ENCODE data around the gene SLC26A1.

Gene SLC26A1

GRCh38 chr4:1035510-1035909, 42.3 kb upstream of the SLC26A1 start:
- Histone ChIP-seq H3K27ac (ENCODE audit: low read depth, low read length) (no peak overlapping the region), H3K9me3 (ENCODE audit: insufficient read depth, low read depth, low read length) (no peaks in the 10 kb centered on the region), H3K4me1 (ENCODE audit: insufficient read depth, low read length) (peaks cover 4% of the 10 kb centered on the region), H3K36me3 (ENCODE audit: insufficient read depth, low read length) (no peaks in the 10 kb centered on the region), H3K4me3 (ENCODE audit: low read length) (no peak overlapping the region), H3K27me3 (ENCODE audit: insufficient read depth, low read length) (no peaks in the 10 kb centered on the region; the same call in 1 of the 2 replicates), H3K9ac (ENCODE audit: low read depth, low read length) (no peak overlapping the region)
- 95% methylated on average over 26 of the region's 26 CpGs for WGBS

GRCh38 chr4:1033840-1034551, 40.8 kb upstream of the SLC26A1 start:
- no peaks in the 10 kb centered on the region; the same call in 1 of the 2 replicates for H3K4me1 ChIP-seq (ENCODE audit: insufficient read depth, low read length)
- H3K9me3 ChIP-seq (ENCODE audit: insufficient read depth, low read depth, low read length), result no peaks in the 10 kb centered on the region
- H3K27ac ChIP-seq (ENCODE audit: low read depth, low read length), result no peak overlapping the region
- no peak overlapping the region for H3K4me3 ChIP-seq (ENCODE audit: low read length)
- no peaks in the 10 kb centered on the region for H3K36me3 ChIP-seq (ENCODE audit: insufficient read depth, low read length)
- WGBS, result 89% methylated on average over 35 of the region's 35 CpGs
- no peak overlapping the region for H3K9ac ChIP-seq (ENCODE audit: low read depth, low read length)
- H3K27me3 ChIP-seq (ENCODE audit: insufficient read depth, low read length), result no peaks in the 10 kb centered on the region; the same call in 1 of the 2 replicates

- Histone ChIP-seq H3K27ac (ENCODE audit: low read depth, low read length) (no peak overlapping the region), H3K36me3 (ENCODE audit: insufficient read depth, low read length) (no peaks in the 10 kb centered on the region), H3K4me1 (ENCODE audit: insufficient read depth, low read length) (no peaks in the 10 kb centered on the region; the same call in 1 of the 2 replicates), H3K9me3 (ENCODE audit: insufficient read depth, low read depth, low read length) (no peaks in the 10 kb centered on the region), H3K4me3 (ENCODE audit: low read length) (no peak overlapping the region), H3K27me3 (ENCODE audit: insufficient read depth, low read length) (no peaks in the 10 kb centered on the region), H3K9ac (ENCODE audit: low read depth, low read length) (no peak overlapping the region)
- 94% methylated on average over 10 of the region's 10 CpGs for WGBS
These were observed 39.7 kb upstream of the SLC26A1 start for GRCh38 chr4:1032861-1033260.

- Histone ChIP-seq H3K9ac (ENCODE audit: low read depth, low read length) (no peak overlapping the region), H3K27ac (ENCODE audit: low read depth, low read length) (no peak overlapping the region), H3K4me3 (ENCODE audit: low read length) (no peak overlapping the region), H3K36me3 (ENCODE audit: insufficient read depth, low read length) (no peaks in the 10 kb centered on the region), H3K9me3 (ENCODE audit: insufficient read depth, low read depth, low read length) (no peaks in the 10 kb centered on the region), H3K27me3 (ENCODE audit: insufficient read depth, low read length) (no peaks in the 10 kb centered on the region), H3K4me1 (ENCODE audit: insufficient read depth, low read length) (no peaks in the 10 kb centered on the region; the same call in 1 of the 2 replicates)
- WGBS, result 87% methylated on average over 37 of the region's 37 CpGs
These were observed 39.0 kb upstream of the SLC26A1 start for GRCh38 chr4:1031956-1032795.

GRCh38 chr4:1031346-1031745, 38.1 kb upstream of the SLC26A1 start:
- Histone ChIP-seq H3K36me3 (ENCODE audit: insufficient read depth, low read length) (no peaks in the 10 kb centered on the region), H3K4me3 (ENCODE audit: low read length) (no peak overlapping the region), H3K27ac (ENCODE audit: low read depth, low read length) (no peak overlapping the region), H3K4me1 (ENCODE audit: insufficient read depth, low read length) (no peaks in the 10 kb centered on the region; the same call in 1 of the 2 replicates), H3K9me3 (ENCODE audit: insufficient read depth, low read depth, low read length) (no peaks in the 10 kb centered on the region), H3K27me3 (ENCODE audit: insufficient read depth, low read length) (no peaks in the 10 kb centered on the region), H3K9ac (ENCODE audit: low read depth, low read length) (no peak overlapping the region)
- 87% methylated on average over 8 of the region's 8 CpGs for WGBS

GRCh38 chr4:1030559-1030958, 37.4 kb upstream of the SLC26A1 start:
- H3K27me3 ChIP-seq (ENCODE audit: insufficient read depth, low read length), result no peaks in the 10 kb centered on the region

GRCh38 chr4:1030031-1030430, 36.8 kb upstream of the SLC26A1 start:
- WGBS, result 76% methylated on average over 12 of the region's 12 CpGs
- H3K27me3 ChIP-seq (ENCODE audit: insufficient read depth, low read length), result no peaks in the 10 kb centered on the region
- no peak overlapping the region for H3K4me3 ChIP-seq (ENCODE audit: low read length)
- H3K9ac ChIP-seq (ENCODE audit: low read depth, low read length), result no peak overlapping the region
- peaks cover 12% of the 10 kb centered on the region for H3K36me3 ChIP-seq (ENCODE audit: insufficient read depth, low read length)
- no peak overlapping the region for H3K27ac ChIP-seq (ENCODE audit: low read depth, low read length)
- no peaks in the 10 kb centered on the region for H3K9me3 ChIP-seq (ENCODE audit: insufficient read depth, low read depth, low read length)
- no peaks in the 10 kb centered on the region; the same call in 1 of the 2 replicates for H3K4me1 ChIP-seq (ENCODE audit: insufficient read depth, low read length)

More at GRCh38 chr4:1030559-1030958, 37.4 kb upstream of the SLC26A1 start:
- Histone ChIP-seq H3K4me3 (ENCODE audit: low read length) (no peak overlapping the region), H3K9ac (ENCODE audit: low read depth, low read length) (no peak overlapping the region), H3K36me3 (ENCODE audit: insufficient read depth, low read length) (peaks cover 6% of the 10 kb centered on the region), H3K27ac (ENCODE audit: low read depth, low read length) (no peak overlapping the region), H3K9me3 (ENCODE audit: insufficient read depth, low read depth, low read length) (no peaks in the 10 kb centered on the region), H3K4me1 (ENCODE audit: insufficient read depth, low read length) (no peaks in the 10 kb centered on the region; the same call in 1 of the 2 replicates)
- WGBS, result 82% methylated on average over 16 of the region's 16 CpGs

GRCh38 chr4:1029529-1029928, 36.3 kb upstream of the SLC26A1 start:
- H3K4me1 ChIP-seq (ENCODE audit: insufficient read depth, low read length), result no peaks in the 10 kb centered on the region; the same call in 1 of the 2 replicates
- H3K9ac ChIP-seq (ENCODE audit: low read depth, low read length), result no peak overlapping the region
- H3K4me3 ChIP-seq (ENCODE audit: low read length), result no peak overlapping the region
- no peak overlapping the region for H3K27ac ChIP-seq (ENCODE audit: low read depth, low read length)
- no peaks in the 10 kb centered on the region for H3K9me3 ChIP-seq (ENCODE audit: insufficient read depth, low read depth, low read length)
- peaks cover 15% of the 10 kb centered on the region for H3K36me3 ChIP-seq (ENCODE audit: insufficient read depth, low read length)
- no peaks in the 10 kb centered on the region for H3K27me3 ChIP-seq (ENCODE audit: insufficient read depth, low read length)
- WGBS, result 93% methylated on average over 17 of the region's 17 CpGs

- Histone ChIP-seq H3K27me3 (ENCODE audit: insufficient read depth, low read length) (no peaks in the 10 kb centered on the region), H3K27ac (ENCODE audit: low read depth, low read length) (no peak overlapping the region), H3K36me3 (ENCODE audit: insufficient read depth, low read length) (peaks cover 18% of the 10 kb centered on the region), H3K4me1 (ENCODE audit: insufficient read depth, low read length) (no peaks in the 10 kb centered on the region; the same call in 1 of the 2 replicates), H3K9ac (ENCODE audit: low read depth, low read length) (no peak overlapping the region), H3K9me3 (ENCODE audit: insufficient read depth, low read depth, low read length) (no peaks in the 10 kb centered on the region), H3K4me3 (ENCODE audit: low read length) (no peak overlapping the region)
- WGBS, result 92% methylated on average over 36 of the region's 36 CpGs
These were observed 35.5 kb upstream of the SLC26A1 start for GRCh38 chr4:1028574-1029220.

- WGBS, result 84% methylated on average over 9 of the region's 9 CpGs
- Histone ChIP-seq H3K9ac (ENCODE audit: low read depth, low read length) (no peak overlapping the region), H3K36me3 (ENCODE audit: insufficient read depth, low read length) (peaks cover 18% of the 10 kb centered on the region), H3K4me3 (ENCODE audit: low read length) (no peak overlapping the region), H3K4me1 (ENCODE audit: insufficient read depth, low read length) (no peaks in the 10 kb centered on the region; the same call in 1 of the 2 replicates), H3K9me3 (ENCODE audit: insufficient read depth, low read depth, low read length) (no peaks in the 10 kb centered on the region), H3K27ac (ENCODE audit: low read depth, low read length) (no peak overlapping the region), H3K27me3 (ENCODE audit: insufficient read depth, low read length) (no peaks in the 10 kb centered on the region)
These were observed 34.7 kb upstream of the SLC26A1 start for GRCh38 chr4:1027915-1028238.
